GM18870 (cell line): Measurements from ENCODE around the gene ENTREP3.

Source experiments
- ATAC-seq: cut with Tn5 transposase; IDR thresholded peaks from one replicate; pipeline ENCODE4 v1.9.1; 2021; ENCODE audit warnings: moderate library complexity; ENCODE audit not compliant: unreplicated experiment

The ENTREP3 gene

DNA sequence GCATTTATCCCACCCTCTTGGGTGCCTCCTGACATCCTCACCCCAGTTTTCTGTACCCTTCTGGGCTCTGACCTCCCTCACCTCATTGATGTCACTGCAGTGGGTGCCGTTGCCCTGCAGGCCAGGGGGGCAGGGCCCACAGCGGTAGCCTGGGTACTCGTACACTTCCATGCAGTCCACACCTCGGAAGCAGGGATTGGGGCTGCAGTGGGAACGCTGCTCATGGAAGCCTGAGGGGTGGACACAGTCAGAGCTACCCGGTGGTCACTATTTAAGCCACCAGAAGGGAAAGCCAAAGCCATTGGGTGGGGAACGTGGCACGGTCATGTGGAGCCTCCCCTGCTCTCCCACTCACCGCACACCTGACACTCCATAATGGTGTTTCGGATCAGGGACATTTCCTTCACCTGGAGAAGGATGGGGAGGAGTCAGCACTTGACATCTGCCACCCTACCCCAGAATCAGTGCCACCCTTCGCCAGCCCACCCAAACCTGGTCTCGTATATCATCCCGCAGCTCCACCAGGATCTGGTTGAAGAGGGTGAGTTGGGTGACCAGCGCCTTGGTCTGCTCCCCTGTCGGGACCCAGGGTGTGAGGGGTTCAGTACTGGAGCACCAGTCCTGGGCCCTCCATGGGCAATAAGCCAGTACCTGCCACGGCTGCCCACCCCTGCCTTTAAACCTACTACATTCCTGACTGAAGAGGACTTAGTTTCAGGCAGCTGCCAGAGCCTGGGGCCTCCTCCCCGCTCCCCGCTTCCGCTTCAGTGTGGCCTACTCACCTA is 52.4 kb downstream of the ENTREP3 start:
- ATAC-seq: no peak

DNA sequence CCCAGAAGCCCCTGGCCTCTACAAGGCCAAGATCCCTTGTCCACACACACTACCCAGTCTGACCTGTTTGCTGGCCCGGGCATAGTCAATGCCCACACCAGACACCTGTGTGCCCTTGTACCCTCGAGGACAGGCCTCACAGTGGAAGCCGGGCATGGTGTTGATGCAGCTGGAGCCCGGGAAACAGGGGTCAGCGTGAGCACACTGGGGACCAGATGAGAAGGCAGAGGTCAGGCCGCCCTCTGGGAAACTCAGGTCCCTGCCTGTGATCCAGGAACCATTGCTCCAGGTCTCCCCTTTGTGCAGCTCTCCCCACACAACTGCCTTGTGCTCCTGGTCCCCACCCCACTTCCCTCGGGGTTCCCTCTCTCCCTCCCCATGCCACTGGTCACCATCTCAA is 53.1 kb downstream of the ENTREP3 start:
- ATAC-seq: no peak

DNA sequence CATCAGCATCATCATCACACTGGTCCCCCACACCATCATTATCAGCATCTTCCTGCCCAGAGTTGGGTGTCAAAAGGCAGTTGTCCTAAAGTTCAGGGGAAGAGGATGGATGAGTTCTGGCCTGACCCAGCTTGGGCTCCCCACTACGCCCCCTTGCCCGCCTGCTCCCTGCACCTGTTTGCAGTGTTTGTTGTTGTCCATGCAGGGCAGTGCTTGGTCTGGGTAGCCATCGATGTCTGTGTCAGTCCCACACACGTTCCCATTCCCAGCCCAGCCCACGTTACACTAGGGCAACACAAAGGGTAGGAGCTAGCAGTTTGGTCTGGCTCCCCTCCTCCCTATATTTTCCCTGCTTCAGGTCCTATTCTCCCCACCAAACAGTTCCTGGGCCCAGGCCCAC is 54.4 kb downstream of the ENTREP3 start:
- ATAC-seq: no peak

DNA sequence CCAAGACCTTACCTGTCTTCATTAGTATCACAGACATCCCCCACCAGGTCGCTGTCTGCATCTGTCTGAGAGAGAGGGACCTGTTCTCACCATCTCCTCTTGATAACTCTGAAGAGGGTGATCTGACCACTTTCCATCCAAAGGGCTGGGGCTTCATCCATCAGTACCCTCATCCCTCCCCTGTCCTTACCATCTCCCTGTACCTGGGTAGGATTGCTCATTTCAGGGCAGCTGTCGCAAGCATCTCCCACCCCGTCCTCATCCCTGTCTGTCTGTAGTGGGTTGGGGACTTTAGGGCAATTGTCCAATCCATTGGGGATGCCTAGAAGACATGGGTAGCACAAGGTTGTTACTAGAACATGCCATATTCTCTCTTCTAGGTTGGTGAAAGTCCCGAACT is 55.5 kb downstream of the ENTREP3 start:
- no peak for ATAC-seq

DNA sequence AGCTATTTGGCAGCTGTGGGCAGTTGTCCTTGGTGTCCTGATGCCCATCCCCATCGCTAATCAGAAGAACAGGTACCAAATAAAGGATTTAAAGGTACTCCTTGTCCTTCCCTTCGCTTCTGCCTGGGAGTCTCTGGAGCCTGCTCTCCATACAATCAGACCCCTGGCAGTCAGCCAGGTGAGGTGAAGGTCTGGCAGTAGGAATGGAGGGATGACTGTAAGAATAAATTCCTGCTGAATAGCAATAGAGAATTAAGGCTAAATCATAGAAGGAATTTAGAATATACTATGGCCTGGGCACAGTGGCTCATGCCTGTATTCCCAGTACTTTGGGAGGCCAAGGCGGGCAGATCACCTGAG is 56.8 kb downstream of the ENTREP3 start:
- ATAC-seq: no peak

DNA sequence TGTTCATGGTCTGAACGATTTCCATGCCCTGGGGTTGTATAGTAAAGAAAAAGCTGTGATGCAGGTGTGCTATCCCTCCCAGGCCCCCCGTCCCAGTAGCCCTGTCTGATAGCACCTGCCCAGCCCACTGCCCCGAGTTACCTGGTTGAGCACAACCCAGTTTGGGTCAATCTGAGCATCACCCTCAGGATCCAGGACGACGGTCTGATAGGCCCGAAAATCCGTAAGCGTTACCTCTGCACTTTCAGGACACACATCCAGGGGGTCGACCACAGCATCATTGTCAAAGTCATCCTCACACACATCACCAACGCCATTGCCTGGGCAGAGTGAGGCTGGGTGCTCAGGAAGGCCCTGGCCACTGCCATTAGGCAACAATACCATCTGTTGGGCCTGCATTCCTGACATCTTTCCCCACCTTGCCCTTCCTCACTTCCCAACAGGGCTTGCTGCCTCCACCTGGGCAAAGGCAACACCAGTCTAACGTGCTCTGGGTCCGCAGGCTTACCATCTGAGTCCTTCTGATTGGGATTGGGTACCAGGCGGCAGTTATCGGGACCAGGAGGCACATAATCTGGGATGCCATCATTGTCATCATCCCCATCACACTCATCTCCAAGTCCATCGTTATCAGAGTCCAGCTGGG is 57.3 kb downstream of the ENTREP3 start:
- ATAC-seq: no peak
